Pancreas (tissue), 10 donors: Measurements from ENCODE around the gene RRBP1. TPM values are rescaled to one million over a fixed set of nuclear protein-coding genes. Genes with fewer than 3 reads are reported as not detected.

Experiments
- ATAC-seq, 4 donors: fragments of 200-7000 bp; cut with Tn5 transposase; one replicate each; pipeline versions ENCODE4 v1.8.0 to v1.9.1; 2020; ENCODE audit warnings: mild to moderate bottlenecking in 4 of 4, moderate library complexity in 4 of 4
- DNase-seq, 6 donors: peaks; one replicate each; pipeline ENCODE4 v3.0.0-alpha.2; 2020
- FAIRE-seq: peaks from 2 replicates; lab custom pipeline; 2012; peaks lifted over from hg19 to GRCh38; lab: Jason Lieb, UNC
- H3K27ac ChIP-seq, 4 donors: fragments of 200-600 bp; sonication (generic); 1 replicate in 3 of 4; 2 replicates in 1 of 4; pipeline versions ENCODE4 v1.5.0 to v1.8.0; 2020
- H3K27me3 ChIP-seq, 4 donors: fragments of 200-600 bp; one replicate each; pipeline ENCODE4 v1.8.0; 2021
- H3K36me3 ChIP-seq, 3 donors: fragments of 200-600 bp; sonication (generic) in 1 of 3; one replicate each; pipeline versions ENCODE4 v1.5.0 to v1.8.0; 2020 to 2021
- H3K4me1 ChIP-seq, 3 donors: fragments of 200-600 bp; one replicate each; pipeline ENCODE4 v1.8.0; 2021
- H3K4me3 ChIP-seq, 4 donors: fragments of 200-600 bp; sonication (generic) in 2 of 4; one replicate each; pipeline versions ENCODE4 v1.5.0 to v1.8.0; 2020 to 2021
- H3K9me3 ChIP-seq, 4 donors: fragments of 200-600 bp; one replicate each; pipeline ENCODE4 v1.8.0; 2021
- WGBS, 2 donors: extraction: QIAGEN DNeasy Blood & Tissue Kit; methylation state at CpG; one replicate each; pipeline ENCODE4 v1.1.7; 2013; 5-methylcytosine and 5-hydroxymethylcytosine counted together
- intact Hi-C, 3 donors: fragments of 100-400 bp; cut with DNase I; formaldehyde crosslinking; loops; one replicate each; pipeline versions ENCODE4 v1.11.1 to v1.14.2; 2022
- polyA plus RNA-seq, 2 donors: library from polyadenylated mRNA; stranded (reverse); fragments of 200-250 nt; gene quantifications; one replicate each; pipeline ENCODE4 v1.2.3, GENCODE V29; 2013
- total RNA-seq, 6 donors: library from RNA; stranded (reverse); fragmentation: NEBNext Ultra II Directional in 4 of 6; extraction: Animal tissue kit (Norgen Biotek cat#: 25700) in 4 of 6; gene quantifications; one replicate each; pipeline versions ENCODE4 v1.2.1 to v1.2.4, GENCODE V29; 2021 to 2023
- TF ChIP-seq, protein P1 (sequence below), 4 donors: fragments of 200-600 bp; sonication (generic) in 3 of 4; IDR thresholded peaks; one replicate each; pipeline versions ENCODE4 v1.5.0 to v1.8.0; 2021; ENCODE audit warnings: antibody characterized with exemption in 4 of 4
- donor health status: healthy with polysubstance abuse.
- donor health status: DM: no; HTN: no; CAD: no; lungs with moderate emphysema.
- donor health status: DM: no; HTN: no; CAD: no.
- donor health status: control.
- donor health status: control.
- donor health status: Bipolar disorder and iron deficiency.
- donor health status: DM: yes; HTN: yes; CAD: no.
- donor health status: DM: no; HTN: no; CAD: no.
- donor health status: DM: no; HTN: no; CAD: no.
- donor health status: DM: yes; HTN: yes; CAD: no.

The RRBP1 gene
- total and polyA plus RNA-seq, 8 donors: 170 to 442 (median 348) TPM

GRCh38 chr20:17565169-17565845 is 116.7 kb downstream of the RRBP1 start:
- DNase-seq: no peak
- no peak overlapping the region for H3K4me3 ChIP-seq
- H3K27me3 ChIP-seq: no peaks in the 10 kb centered on the region
- no peak for FAIRE-seq
- no peaks in the 10 kb centered on the region for H3K9me3 ChIP-seq
- TF ChIP-seq, protein P1, sequence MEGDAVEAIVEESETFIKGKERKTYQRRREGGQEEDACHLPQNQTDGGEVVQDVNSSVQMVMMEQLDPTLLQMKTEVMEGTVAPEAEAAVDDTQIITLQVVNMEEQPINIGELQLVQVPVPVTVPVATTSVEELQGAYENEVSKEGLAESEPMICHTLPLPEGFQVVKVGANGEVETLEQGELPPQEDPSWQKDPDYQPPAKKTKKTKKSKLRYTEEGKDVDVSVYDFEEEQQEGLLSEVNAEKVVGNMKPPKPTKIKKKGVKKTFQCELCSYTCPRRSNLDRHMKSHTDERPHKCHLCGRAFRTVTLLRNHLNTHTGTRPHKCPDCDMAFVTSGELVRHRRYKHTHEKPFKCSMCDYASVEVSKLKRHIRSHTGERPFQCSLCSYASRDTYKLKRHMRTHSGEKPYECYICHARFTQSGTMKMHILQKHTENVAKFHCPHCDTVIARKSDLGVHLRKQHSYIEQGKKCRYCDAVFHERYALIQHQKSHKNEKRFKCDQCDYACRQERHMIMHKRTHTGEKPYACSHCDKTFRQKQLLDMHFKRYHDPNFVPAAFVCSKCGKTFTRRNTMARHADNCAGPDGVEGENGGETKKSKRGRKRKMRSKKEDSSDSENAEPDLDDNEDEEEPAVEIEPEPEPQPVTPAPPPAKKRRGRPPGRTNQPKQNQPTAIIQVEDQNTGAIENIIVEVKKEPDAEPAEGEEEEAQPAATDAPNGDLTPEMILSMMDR (IDR thresholded peaks at IDR 0.05): no peak
- H3K27ac ChIP-seq: no peak overlapping the region
- ATAC-seq: no peak
- 52 to 72% methylated on average over 4 of the region's 4 CpGs for WGBS, 2 donors
- H3K4me1 ChIP-seq: peaks cover 0 to 8% (median 6%) of the 10 kb centered on the region in 3 donors
- intact Hi-C loops: no loop called here
- H3K36me3 ChIP-seq: no peaks in the 10 kb centered on the region

Other genes with a start within 250 kb of the RRBP1 start
- gene BFSP1, start 150.9 kb downstream of the RRBP1 start, total RNA-seq: 1 to 10 TPM in 4 of 6 donors, under 1 TPM in 2; 0.81 to 1.8 (median 1.4) TPM
- 1 to 10 TPM; 1.0 to 2.0 TPM for gene BFSP1, start 150.9 kb downstream of the RRBP1 start, polyA plus RNA-seq
- 100 to 1,000 TPM; 172 to 192 (median 182) TPM for gene DSTN, start 112.2 kb downstream of the RRBP1 start, total RNA-seq
- gene DSTN, start 112.2 kb downstream of the RRBP1 start, polyA plus RNA-seq: 100 to 1,000 TPM; 138 to 242 TPM
- gene BANF2, start 17.7 kb upstream of the RRBP1 start, total RNA-seq: 1 to 10 TPM in 5 of 6 donors, under 1 TPM in 1; 0.88 to 6.4 (median 2.0) TPM
- gene BANF2, start 17.7 kb upstream of the RRBP1 start, polyA plus RNA-seq: 1 to 10 TPM in 1 of 2 donors, under 1 TPM in 1; 0.59 to 1.3 TPM